H1 (cell line): ENCODE results near the gene C15orf62. TPM values are rescaled to one million over a fixed set of nuclear protein-coding genes. Genes with fewer than 3 reads are reported as not detected.

Source experiments
- BRCA1 ChIP-seq: IDR thresholded peaks from 2 replicates; pipeline ENCODE4 v1.6.1; 2012; ENCODE audit warnings: low read depth, low read length, improper control_type of control experiment
- polyA plus RNA-seq, 7 experiments: library from polyadenylated mRNA; depleted of rRNA in 3 of 7; stranded (reverse) in 5 of 7; unstranded in 2 of 7; fragments of >200 nt in 5 of 7; fragments of 200-250 nt in 2 of 7; gene quantifications; 1 replicate in 5 of 7; 2 replicates in 1 of 7; 4 replicates in 1 of 7; pipeline versions ENCODE4 v1.2.1 to v1.2.3, GENCODE V29; 2011 to 2013; ENCODE audit warnings: missing spikeins in 2 of 7, mixed read lengths in 2 of 7
- total RNA-seq: library from RNA; stranded (reverse); fragmentation: NEBNext Ultra II Directional; extraction: Animal tissue kit (Norgen Biotek cat#: 25700); gene quantifications from 2 replicates; pipeline ENCODE4 v1.2.1, GENCODE V29; 2021
- TF ChIP-seq, protein P1 (sequence below): IDR thresholded peaks from 2 replicates; pipeline ENCODE4 v1.6.1; 2012; ENCODE audit warnings: inconsistent platforms

C15orf62 gene
- total and polyA plus RNA-seq, 2 of the 8 experiments (the other 6 are each of a cell fraction or from before 2014, with no cell fraction given), result 0.06 to 0.56 TPM

DNA sequence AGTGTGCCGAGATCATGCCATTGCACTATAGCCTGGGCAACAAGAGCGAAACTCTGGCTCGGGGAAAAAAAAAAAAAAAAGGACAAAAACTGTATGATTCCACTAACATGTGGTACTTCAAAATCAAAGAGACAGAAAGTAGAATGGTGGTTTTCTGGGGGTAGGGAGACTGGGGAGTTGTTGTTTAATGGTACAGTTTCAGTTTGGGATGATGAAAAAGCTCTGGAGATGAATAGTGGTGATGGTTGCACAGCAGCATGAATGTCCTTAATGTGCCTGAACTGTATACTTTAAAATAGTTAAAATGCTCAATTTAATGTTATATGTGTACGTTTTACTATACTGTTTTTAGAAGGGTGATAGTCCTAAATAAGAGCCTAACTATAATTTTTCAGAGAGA, 47.4 kb upstream of the C15orf62 start (continued):
- no peak for TF ChIP-seq BRCA1
- TF ChIP-seq, protein P1, sequence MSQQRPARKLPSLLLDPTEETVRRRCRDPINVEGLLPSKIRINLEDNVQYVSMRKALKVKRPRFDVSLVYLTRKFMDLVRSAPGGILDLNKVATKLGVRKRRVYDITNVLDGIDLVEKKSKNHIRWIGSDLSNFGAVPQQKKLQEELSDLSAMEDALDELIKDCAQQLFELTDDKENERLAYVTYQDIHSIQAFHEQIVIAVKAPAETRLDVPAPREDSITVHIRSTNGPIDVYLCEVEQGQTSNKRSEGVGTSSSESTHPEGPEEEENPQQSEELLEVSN, result no peak
